BLaER1 (cell line): ENCODE results near the gene SHOC1.
"Not testable (repeated sequence)": the region's sequence is repeated elsewhere in the genome, so short reads cannot be mapped to it uniquely, and the experiment has no call there.

Source experiments
- H3K27ac ChIP-seq: shearing (Covaris generic); formaldehyde crosslinking; 2 replicates; pipeline ENCODE4 v1.8.1; 2022
- H3K27me3 ChIP-seq: shearing (Covaris generic); formaldehyde crosslinking; 2 replicates; pipeline ENCODE4 v1.8.1; 2022
- H3K36me3 ChIP-seq: shearing (Covaris generic); formaldehyde crosslinking; 2 replicates; pipeline ENCODE4 v1.8.1; 2022
- H3K4me1 ChIP-seq: shearing (Covaris generic); formaldehyde crosslinking; 2 replicates; pipeline ENCODE4 v1.8.1; 2022
- H3K4me2 ChIP-seq: shearing (Covaris generic); formaldehyde crosslinking; 2 replicates; pipeline ENCODE4 v1.8.1; 2022
- H3K4me3 ChIP-seq: shearing (Covaris generic); formaldehyde crosslinking; 2 replicates; pipeline ENCODE4 v1.8.1; 2022
- H3K9ac ChIP-seq: shearing (Covaris generic); formaldehyde crosslinking; 2 replicates; pipeline ENCODE4 v1.8.1; 2022
- H3K9me3 ChIP-seq: shearing (Covaris generic); formaldehyde crosslinking; 2 replicates; pipeline ENCODE4 v1.8.1; 2022
- H4K20me1 ChIP-seq: shearing (Covaris generic); formaldehyde crosslinking; 2 replicates; pipeline ENCODE4 v1.8.1; 2022
- Cebpa-rat ChIP-seq: shearing (Covaris generic); IDR thresholded peaks from 2 replicates; pipeline ENCODE4 v1.8.1; 2022

Gene SHOC1

GRCh38 chr9:111831371-111832108 lies 36.8 kb upstream of the SHOC1 start:
- Histone ChIP-seq H3K36me3 (no peaks in the 10 kb centered on the region), H3K4me3 (no peak overlapping the region), H3K4me2 (no peak overlapping the region), H3K4me1 (no peaks in the 10 kb centered on the region), H4K20me1 (no peaks in the 10 kb centered on the region), H3K27ac (no peak overlapping the region), H3K9me3 (no peaks in the 10 kb centered on the region), H3K9ac (no peak overlapping the region), H3K27me3 (no peaks in the 10 kb centered on the region)
- TF ChIP-seq Cebpa-rat = no peak

- no peaks in the 10 kb centered on the region for H3K27me3 ChIP-seq
- no peak overlapping the region for H3K4me2 ChIP-seq
- no peak for TF ChIP-seq Cebpa-rat
- no peak overlapping the region for H3K9ac ChIP-seq
- no peaks in the 10 kb centered on the region for H3K4me1 ChIP-seq
- no peaks in the 10 kb centered on the region for H4K20me1 ChIP-seq
- H3K36me3 ChIP-seq = no peaks in the 10 kb centered on the region
- no peak overlapping the region for H3K27ac ChIP-seq
- no peak overlapping the region for H3K4me3 ChIP-seq
- no peaks in the 10 kb centered on the region for H3K9me3 ChIP-seq
Observed at GRCh38 chr9:111828193-111828592, 33.5 kb upstream of the SHOC1 start.

GRCh38 chr9:111825468-111826145 lies 30.9 kb upstream of the SHOC1 start:
- Histone ChIP-seq H3K9ac (no peak overlapping the region), H3K4me3 (no peak overlapping the region), H3K4me1 (no peaks in the 10 kb centered on the region), H3K9me3 (no peaks in the 10 kb centered on the region), H3K36me3 (no peaks in the 10 kb centered on the region), H4K20me1 (no peaks in the 10 kb centered on the region), H3K27me3 (no peaks in the 10 kb centered on the region), H3K4me2 (no peak overlapping the region), H3K27ac (no peak overlapping the region)
- no peak for TF ChIP-seq Cebpa-rat

GRCh38 chr9:111821006-111821528 lies 26.3 kb upstream of the SHOC1 start:
- H3K4me1 ChIP-seq = no peaks in the 10 kb centered on the region
- no peak overlapping the region for H3K4me2 ChIP-seq

GRCh38 chr9:111819360-111819759 lies 24.6 kb upstream of the SHOC1 start:
- H3K36me3 ChIP-seq = no peaks in the 10 kb centered on the region
- H3K9me3 ChIP-seq = no peaks in the 10 kb centered on the region
- H3K4me1 ChIP-seq = no peaks in the 10 kb centered on the region
- H3K27ac ChIP-seq = no peak overlapping the region
- no peaks in the 10 kb centered on the region for H4K20me1 ChIP-seq
- no peak overlapping the region for H3K4me3 ChIP-seq
- H3K27me3 ChIP-seq = no peaks in the 10 kb centered on the region
- H3K9ac ChIP-seq = no peak overlapping the region
- no peak for TF ChIP-seq Cebpa-rat
- H3K4me2 ChIP-seq = no peak overlapping the region

More at GRCh38 chr9:111821006-111821528, 26.3 kb upstream of the SHOC1 start:
- no peaks in the 10 kb centered on the region for H3K9me3 ChIP-seq
- no peaks in the 10 kb centered on the region for H4K20me1 ChIP-seq
- no peak overlapping the region for H3K9ac ChIP-seq
- H3K4me3 ChIP-seq = no peak overlapping the region
- TF ChIP-seq Cebpa-rat = no peak
- no peaks in the 10 kb centered on the region for H3K27me3 ChIP-seq
- no peaks in the 10 kb centered on the region for H3K36me3 ChIP-seq
- no peak overlapping the region for H3K27ac ChIP-seq

- peaks cover 6% of the 10 kb centered on the region for H3K4me1 ChIP-seq
- H3K4me2 ChIP-seq = no peak overlapping the region
- H3K9ac ChIP-seq = no peak overlapping the region
- TF ChIP-seq Cebpa-rat = no peak
- H3K27me3 ChIP-seq = no peaks in the 10 kb centered on the region
- no peaks in the 10 kb centered on the region for H4K20me1 ChIP-seq
- H3K9me3 ChIP-seq = no peaks in the 10 kb centered on the region
- no peak overlapping the region for H3K4me3 ChIP-seq
- no peak overlapping the region for H3K27ac ChIP-seq
- no peaks in the 10 kb centered on the region for H3K36me3 ChIP-seq
Observed at GRCh38 chr9:111815285-111816070, 20.7 kb upstream of the SHOC1 start.

- Histone ChIP-seq H3K4me3 (no peak overlapping the region), H3K36me3 (no peaks in the 10 kb centered on the region), H3K27ac (no peak overlapping the region), H3K9me3 (no peaks in the 10 kb centered on the region), H3K27me3 (no peaks in the 10 kb centered on the region), H3K4me2 (peak overlapping the region; percentile 27; the same call in 1 of the 2 replicates), H3K9ac (no peak overlapping the region), H4K20me1 (no peaks in the 10 kb centered on the region), H3K4me1 (peaks cover 6% of the 10 kb centered on the region)
- no peak for TF ChIP-seq Cebpa-rat
Observed at GRCh38 chr9:111812337-111812736, 17.6 kb upstream of the SHOC1 start.

- H3K27me3 ChIP-seq = no peaks in the 10 kb centered on the region
- H3K27ac ChIP-seq = no peak overlapping the region
- TF ChIP-seq Cebpa-rat = no peak
- H3K4me2 ChIP-seq = no peak overlapping the region
- no peak overlapping the region for H3K9ac ChIP-seq
- no peaks in the 10 kb centered on the region for H3K9me3 ChIP-seq
- H4K20me1 ChIP-seq = no peaks in the 10 kb centered on the region
- no peaks in the 10 kb centered on the region for H3K36me3 ChIP-seq
- H3K4me1 ChIP-seq = peaks cover 6% of the 10 kb centered on the region
- no peak overlapping the region for H3K4me3 ChIP-seq
Observed at GRCh38 chr9:111810908-111811307, 16.2 kb upstream of the SHOC1 start.

GRCh38 chr9:111810415-111810814 lies 15.7 kb upstream of the SHOC1 start:
- H3K9ac ChIP-seq, H4K20me1 ChIP-seq, H3K4me3 ChIP-seq, H3K27ac ChIP-seq, H3K36me3 ChIP-seq, H3K9me3 ChIP-seq, H3K4me1 ChIP-seq, H3K4me2 ChIP-seq, H3K27me3 ChIP-seq: not testable (repeated sequence)
- TF ChIP-seq Cebpa-rat = 0 out of 2 replicates have a peak, but pooled peaks have one; percentile 52
